ENCODE data around the gene PTTG1IP2.
A peak's percentile ranks its signal among the peaks of the same experiment; 100 is the strongest.

The PTTG1IP2 gene

DNA sequence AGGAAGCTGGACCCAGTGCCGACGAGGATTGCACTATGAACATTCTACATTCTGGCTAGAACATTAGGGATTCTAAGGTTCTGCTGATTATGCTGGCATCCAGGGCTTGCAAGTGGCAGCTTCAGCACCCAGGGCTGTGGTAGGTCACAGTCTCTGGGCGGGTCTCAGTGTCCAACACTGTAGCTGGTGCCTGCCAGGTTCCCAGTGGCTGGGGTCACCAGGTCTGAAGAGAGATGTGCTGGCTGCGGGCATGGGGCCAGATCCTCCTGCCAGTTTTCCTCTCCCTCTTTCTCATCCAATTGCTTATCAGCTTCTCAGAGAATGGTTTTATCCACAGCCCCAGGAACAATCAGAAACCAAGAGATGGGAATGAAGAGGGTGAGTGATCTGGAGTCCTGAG lies at the start of gene PTTG1IP2:
Gene PTTG1IP2 (plus strand): TSS at position 86 of the 400 bp plus-strand sequence. CDS start 148 bp downstream, at position 234.
- DNase-seq = no peak

DNA sequence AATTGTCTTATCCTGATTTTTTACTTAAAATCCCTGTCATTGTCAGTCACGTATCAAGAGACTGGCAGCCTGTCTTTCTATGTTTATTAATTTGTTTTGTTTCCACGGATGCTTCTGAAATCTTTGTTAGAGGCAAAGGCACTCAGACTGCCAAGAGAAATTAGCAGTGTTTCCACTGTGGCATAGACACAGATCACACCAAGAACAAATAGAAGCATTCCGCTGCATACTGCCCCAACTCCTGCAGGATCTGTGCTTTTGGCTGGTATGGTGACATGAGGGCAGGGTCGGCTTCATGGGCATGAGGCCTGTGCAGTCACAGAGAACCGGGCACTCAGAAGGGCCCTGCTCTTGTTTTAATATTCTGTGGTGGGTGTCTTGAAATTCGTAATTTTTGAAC lies 47.8 kb upstream of the PTTG1IP2 start:
- peak; percentile 20 for DNase-seq

DNA sequence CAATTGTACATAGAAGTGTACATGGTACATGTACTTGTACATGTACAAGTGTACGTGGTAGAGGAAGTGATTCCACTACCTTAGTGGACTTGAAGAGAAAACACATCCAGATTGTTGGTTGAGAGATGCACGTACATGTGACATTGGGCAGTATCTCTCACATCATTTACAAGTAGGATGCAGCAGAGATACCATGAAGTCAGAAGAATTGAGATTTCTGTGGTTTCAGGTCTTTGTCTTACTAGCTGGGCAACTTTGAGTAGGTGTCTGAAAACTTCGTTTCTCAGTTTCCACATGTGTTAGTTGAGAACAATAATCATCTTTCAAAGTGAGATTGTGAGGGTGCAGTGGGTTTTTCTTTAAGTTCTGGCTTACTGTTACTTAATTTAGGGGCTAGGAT lies 44.7 kb upstream of the PTTG1IP2 start:
- no peak for DNase-seq

DNA sequence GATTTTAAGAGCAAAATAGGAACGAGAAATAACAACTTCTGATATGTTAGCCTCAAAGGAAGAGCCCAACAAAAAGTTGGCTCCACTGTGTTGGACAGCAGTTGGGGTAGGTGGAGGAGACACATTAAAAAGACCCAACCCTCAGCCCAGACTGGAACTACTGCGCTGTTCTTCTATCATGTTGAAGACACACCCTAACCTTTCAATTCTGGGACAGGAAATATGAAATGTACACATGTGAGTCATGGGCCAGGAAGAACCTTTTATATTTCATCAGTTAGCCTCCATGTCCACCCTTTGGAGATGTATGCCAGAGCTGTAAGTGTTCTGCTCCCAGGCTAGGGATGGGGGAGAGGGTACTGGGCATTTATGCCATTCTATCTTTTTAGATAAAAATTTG lies 44.1 kb upstream of the PTTG1IP2 start:
- peak; percentile 81 for DNase-seq

DNA sequence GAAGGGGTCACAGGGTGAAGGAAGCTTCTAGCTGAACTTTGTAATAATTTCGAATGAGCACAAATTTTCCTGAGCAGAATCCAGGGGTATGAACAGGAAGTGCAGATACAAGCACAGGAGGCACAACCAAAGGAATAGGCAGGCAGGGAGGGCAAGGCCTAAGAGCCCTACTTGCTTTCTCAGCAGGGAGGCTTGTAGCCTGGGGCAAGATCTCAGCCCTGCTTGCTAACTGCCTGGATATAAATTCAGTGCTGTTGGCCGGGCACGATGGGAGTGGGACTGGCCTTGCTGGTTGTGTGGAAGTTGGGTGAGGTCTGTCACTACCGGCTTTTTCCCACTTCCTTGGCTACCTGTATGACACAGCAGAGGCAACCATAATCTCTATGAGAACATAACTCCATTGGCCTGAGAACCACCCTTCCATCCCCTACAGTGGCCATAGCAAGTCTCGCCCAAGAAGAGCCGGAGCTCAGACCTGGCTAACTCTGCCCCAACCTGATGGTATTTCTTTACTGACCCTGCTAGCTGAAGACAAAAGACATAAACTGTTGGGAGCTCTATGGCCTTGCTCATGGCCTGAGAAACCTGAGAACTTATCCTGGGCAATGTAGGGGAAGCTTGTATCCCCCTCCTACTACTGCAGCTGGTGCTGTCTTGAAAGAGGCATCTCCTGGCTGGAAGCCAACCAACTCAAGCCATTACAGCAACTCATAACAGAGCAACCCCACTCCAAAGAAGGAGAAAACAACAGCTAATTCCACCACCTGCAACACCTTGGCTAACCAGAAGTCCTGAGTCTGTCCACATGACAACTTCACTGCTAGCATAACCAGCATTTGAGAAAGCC lies 38.6 kb upstream of the PTTG1IP2 start:
- no peak for DNase-seq

DNA sequence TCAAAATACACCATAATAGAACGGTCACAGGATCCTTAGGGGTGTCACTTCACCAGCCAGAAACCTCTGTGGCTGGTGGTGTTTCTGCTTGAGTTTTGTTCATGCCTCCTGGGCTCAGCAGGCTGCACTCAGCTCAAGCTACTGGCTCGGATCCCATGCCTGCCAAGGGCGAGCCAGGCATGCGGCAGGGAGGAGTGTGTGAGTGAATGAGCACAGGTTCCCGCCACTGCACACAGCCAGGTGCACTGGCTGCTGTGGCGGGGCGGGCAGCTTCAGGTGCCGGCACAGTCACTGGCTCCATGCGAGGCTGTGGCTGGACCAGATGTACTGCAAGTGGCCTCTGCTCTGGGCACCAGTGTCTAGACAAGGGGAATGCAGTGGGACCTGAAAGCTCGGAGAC lies 36.7 kb upstream of the PTTG1IP2 start:
- DNase-seq = no peak

DNA sequence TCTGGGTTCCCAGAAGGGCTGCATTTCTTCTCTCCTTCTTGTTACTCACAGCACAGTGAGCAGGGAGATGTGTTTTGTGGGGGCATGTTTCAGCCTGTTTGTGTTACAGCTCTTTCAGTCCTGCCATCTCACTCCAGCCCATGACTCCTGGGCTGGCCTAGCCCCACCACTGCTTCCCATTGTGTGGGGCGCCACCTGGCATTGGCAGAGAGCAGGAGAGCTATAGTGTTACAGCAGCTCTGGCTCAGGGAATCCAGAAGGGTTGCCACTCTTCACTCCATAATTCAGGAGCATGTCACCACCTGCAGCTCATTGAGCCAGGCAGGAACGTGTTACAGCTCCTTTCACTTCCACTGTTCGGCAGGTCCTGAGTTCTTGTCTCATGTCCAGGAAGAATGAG lies 36.2 kb upstream of the PTTG1IP2 start:
- no peak for DNase-seq

DNA sequence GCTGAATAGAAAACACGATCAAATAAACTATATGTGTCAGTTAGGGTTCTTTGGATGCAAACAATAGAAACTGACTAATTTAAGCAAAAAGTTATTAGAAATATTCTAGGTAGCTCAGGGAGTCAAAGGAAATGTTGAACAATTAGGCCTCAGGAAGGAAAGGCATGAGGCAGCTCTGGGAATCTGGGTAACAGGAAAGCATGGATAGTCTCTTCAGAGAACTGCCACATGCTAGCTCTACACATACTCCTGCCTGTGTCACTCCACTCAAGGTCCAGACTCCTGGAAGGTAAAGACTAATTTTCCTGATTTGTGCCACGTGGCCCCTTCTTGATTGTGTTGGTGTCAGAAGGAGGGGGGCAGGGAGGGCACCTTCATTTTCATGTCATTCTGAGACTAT lies 23.8 kb upstream of the PTTG1IP2 start:
- DNase-seq = no peak

DNA sequence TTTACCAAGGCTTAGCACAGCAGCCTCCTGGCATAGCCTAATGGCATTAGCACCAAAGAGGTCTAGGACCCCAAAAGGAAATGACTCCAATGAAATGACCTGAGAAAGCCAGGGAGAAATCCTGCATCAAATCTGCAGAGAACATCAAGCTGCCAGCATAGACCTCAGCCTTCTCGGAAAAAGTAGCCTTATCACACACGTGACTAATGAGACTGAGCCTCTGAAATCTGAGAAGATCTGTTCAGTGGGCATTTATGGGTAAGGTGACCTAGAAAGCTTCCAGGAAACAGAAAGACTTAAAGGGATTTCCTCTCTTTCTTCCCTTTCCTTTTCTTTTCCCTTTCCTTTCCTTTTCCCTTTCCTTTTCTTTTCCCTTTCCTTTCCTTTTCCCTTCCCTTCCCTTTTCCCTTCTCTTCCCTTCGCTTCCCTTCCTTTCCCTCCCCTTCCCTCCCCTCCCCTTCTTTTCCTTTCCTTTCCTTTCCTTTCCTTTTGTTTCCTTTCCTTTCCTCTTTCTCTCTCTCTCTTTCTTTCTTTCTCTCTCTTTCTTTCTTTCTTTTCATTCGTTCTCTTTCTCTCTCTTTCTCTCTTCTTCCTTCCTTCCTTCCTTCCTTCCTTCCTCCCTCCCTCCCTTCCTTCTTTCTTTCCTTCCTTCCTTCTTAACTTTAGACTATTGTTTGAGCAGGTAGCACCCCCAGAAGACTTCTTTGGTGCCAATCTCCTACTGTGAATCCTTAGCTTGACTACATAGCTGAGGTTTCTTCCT lies 23.1 kb upstream of the PTTG1IP2 start:
- DNase-seq = no peak

DNA sequence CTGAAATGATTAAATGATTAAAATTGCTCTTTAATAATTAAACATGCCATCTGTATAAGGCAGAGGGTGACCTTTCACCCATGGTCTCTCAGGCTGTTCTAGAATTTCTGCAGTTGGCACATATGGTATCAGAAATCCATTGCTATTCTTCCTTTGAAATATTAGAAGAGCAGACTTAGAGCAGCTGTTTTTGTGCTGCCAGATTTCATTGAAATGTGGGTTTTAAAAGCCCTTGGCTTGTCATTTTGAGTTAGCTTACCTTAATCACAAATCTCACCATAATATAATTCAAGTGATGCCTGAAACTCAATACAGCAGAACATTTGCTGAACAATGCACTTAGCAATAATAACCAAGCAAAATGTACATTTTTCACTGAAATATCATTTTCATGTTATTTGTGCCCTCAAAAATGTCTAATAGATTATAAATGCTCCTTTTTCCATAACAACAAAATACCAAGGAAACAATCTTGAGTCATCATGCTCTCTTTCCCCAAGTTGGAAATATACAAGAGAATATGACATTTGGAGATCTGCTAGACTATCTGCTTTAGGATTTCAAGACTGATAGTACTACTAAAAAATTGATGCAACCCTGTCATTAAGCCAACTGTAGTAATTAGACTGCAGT lies 16.1 kb upstream of the PTTG1IP2 start:
- DNase-seq = no peak

DNA sequence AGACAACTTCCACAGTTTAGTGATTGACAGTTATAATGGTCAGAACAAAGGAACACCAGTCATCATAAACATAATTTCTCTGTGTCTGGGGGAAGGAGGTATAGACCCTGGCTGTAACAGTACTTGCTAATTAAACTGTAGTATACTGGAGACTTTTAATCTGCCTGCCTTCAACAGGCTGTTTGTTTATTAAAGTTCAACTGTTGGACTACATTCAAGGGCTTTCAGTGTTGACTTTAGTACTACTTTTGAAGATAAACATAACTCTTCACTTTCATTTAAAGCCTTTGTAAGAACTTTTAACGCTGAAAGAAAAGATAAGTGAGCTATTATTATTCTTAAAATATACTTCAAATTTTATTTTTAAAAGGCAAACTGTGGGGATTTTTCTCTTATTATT lies 15.5 kb upstream of the PTTG1IP2 start:
- DNase-seq = no peak

DNA sequence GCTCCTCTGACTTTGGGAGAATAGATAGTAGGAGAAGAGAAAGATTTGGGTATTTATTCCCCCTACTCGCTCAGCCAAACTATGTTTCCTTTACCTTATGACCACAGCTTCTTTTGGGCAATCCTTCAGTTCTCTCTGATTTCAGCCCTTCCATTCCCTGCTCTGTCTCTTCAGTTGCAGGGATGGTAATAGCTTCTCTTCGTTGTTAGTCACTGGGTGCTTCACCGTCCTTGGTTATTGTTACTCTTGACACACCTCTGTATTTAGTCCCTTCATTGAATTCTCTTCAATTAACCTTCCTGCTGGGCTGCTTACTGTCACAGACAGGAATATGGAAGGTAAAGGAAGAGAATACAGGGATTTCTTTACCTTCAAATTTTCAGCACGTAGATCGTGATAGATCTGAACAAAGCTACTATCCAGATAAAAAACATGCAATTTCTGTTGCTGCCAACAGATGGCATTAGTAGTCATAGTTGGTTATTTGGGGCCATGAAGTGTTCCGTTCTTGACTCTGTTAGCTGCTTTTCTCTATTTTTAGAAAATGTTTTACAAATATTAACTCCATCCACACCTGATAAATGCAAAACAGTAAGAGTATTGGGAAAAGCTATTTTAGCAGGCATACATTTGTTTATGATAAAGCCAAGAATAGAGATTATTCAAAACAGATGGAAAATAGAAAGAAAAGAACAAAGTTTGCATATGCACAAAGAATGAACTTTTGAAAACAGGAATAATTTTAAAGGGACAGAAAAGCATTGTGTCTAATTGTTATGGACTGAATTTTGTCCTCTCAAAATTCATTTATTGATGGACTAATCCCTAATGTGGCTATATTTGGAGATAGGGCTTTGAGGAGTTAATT lies 14.0 kb upstream of the PTTG1IP2 start:
- peak; percentile 73 for DNase-seq

DNA sequence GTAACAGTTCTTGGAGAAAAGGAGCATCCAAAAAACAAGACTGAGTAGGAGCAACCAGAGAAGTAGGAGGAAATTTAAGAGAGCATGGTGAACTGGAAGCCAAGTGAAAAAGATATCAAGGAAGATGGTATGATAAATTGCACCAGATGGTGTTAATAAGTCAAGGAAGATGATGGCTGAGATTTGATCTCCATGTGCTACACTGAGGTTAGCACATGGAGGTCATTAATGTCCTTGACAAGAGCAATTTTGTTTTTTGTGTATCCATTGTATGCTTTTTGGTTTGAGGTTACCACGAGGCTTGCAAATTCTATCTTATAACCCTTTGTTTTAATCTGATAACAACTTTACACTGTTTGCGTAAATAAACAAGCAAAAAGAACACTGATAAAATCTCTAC lies 11.3 kb upstream of the PTTG1IP2 start:
- DNase-seq = no peak

DNA sequence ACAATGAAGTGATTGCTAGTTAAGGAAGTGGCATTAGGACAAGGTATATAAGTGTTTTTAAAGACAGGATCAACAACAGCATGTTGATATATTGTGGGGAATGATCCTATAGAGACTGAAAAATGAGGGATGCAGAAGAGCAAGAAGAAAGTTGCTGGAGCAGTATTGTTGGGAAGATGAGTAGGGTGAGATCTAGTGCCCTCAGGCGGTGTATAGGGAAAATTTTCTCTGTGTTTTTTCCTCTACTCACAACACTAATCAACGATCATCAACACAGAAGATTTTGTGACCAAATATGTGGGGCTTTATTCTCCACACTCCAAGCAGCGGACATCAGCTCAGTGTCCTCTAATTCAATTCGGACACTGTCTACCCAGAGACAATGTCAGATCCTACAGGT lies 9.6 kb upstream of the PTTG1IP2 start:
- peak; percentile 35 for DNase-seq

DNA sequence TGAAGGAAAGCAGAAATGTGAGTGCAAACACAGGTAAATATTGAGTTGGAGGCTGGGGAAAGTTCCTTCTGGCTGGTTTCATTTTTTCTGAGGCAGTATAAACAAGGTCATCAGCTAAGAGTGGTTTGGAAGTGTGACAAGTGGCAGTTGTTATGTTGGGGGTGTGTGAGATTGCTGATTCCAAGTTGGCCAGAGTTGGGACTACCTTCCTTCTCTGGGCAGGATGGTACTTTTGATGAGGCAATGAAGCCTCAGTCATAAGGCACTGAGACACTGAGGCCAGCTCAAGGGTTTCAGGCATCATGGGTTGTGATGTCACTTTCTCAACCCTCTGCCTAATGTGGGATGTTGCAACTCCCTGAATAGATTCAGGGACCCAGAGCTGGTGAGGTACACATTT lies 8.2 kb upstream of the PTTG1IP2 start:
- peak; percentile 59 for DNase-seq

DNA sequence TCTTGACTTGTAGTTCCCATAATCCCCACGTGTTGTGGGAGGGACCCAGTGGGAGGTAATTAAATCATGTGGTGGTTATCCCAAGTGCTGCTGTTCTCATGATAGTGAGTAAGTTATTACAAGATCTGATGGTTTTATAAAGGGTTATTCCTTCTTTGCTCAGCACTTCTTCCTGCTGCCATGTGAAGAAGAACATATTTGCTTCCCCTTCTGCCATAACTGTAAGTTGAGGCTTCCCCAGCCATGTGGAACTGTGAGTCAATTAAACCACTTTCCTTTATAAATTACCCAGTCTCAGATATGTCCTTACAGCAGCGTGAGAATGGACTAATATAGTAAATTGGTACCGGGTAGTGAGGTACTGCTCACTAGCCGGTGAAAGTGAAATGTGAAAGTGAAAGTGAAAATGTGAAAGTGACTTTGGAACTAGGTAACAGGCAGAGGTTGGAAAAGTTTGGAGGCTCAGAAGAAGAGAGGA lies 6.2 kb upstream of the PTTG1IP2 start:
- peak; percentile 10 for DNase-seq

DNA sequence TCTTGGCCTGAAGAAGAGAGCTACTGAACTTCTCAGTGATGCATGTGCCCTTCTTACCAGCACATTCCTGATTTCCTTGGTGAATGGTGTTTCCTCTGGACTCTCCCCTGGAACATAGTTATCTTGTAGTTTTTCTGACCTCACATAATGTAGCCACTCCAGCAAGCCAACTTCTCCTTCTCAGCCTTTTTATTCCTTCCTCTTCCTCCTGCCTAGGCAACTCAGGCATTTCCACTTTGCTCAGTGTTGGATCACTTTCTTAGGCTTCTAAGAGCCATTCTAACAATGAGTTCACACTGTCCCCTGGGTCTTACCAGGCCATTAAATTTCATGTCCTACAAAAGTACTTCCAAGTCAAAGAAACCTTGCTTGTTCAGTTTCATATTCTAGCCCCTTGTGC lies 3.6 kb upstream of the PTTG1IP2 start:
- DNase-seq = no peak

DNA sequence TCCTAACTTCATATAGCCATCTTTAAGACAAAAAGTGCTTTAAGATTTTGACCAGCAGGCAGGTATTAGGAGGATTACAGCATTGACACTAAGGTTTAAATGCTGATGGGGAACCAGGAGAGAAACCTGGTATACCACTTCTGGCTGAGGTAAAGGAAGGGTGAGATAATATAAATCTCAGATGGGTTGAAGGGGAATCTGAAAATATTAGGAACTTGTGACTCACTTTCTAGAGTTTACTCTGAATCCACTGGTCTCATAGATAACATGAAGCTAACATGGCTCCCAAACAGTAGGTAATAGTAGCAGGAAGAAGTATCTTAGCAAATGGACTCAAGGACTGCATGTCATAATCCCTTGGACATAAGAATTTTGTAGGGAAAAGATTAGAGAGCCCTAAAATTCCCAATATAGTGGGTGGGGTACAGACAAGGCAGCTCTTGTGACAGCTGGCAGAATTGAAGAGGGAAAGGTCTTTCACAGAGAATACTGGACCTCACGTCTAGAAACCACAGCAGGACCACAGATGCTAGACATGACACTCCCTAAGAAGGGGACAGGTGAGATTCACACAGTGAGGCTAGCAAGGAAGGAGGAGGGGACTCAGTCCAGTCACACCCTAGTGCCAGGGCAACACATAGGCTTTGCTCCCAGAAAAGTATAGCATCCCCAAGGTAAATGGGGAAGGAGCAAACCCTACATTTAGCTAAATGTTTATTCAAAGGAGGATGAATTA lies 3.5 kb downstream of the PTTG1IP2 start:
- no peak for DNase-seq

DNA sequence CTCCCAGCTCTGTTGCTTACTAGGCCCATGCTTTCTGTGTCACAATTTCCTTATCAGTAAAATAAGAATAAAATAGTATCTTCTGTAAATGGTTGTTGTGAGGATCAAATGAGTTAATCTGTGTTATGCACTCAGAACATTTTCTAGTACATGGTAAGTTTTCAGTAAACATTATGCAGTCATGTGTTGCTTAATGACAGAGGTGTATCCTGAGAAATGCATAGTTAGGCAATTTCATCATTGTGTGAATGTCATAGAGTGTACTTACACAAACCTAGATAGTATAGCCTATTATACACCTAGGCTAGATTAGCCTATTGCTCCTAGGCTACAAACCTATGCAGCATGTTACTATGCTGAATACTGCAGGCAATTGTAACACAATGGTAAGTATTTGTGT lies 4.4 kb downstream of the PTTG1IP2 start:
- DNase-seq = no peak

DNA sequence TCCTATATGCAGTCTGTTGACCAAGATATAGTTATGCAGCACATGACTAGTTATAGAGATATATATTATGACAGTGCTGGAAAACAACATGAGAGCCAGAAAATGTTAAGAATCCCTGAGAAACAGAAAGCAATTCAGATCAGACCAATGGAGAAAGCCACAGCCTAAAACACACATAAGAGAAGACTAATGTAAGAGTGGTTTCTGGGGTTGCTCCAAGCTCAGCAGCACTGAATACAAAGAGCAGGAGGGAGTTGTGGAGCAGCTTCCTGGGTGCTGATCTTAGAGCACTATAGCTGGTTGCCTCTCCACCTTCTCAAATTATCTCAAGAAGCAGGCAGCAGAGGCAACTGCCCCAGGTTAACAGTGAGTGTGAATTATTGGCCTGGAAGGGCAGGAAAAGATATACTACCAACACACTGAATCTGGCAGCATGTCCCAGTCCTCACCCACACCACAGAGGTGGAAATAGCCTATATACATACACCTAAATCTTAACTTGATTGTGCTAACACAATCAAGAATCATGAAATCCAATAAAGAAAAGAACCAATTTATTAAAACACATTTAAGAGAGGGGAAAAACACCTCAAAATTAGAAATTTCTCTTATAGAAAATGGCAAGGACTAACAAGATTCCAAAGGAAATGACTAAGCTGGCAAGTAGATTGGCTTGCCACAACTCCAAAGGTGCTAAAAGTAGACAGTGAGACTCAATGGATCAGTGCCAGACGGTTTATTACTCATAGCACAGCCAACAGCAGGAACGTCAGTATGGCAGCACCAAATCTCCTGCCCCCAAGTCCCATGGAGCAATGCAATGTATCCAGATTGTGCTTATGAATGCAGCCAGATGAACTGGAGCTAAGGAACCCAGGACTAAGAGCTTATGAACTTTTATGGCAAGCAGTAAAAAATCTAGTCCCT lies 5.1 kb downstream of the PTTG1IP2 start:
- DNase-seq = no peak

DNA sequence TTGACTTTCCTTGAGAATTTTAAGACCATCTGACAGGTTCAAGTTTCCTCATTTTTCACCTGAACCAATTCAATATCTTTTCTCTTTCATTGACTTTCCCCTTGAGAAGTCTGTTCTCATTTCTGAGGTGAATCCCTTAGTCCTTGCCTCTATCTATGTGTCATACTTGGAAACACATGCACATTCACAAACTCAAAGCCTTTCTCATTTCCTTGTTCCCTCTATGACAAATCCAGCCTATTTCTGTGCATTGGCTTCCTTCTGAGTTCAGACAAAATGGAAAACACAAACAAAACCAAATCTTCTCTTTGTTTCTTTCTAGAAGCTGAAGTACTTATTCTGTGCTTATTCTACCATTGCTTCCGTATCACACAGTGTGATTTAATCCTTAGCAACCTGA lies 13.8 kb downstream of the PTTG1IP2 start:
- DNase-seq = peak; percentile 21

Measured in DMS53 (cell line).